Psoas muscle (tissue), 8 donors: ENCODE results near the gene SPC25. TPM values are rescaled to one million over a fixed set of nuclear protein-coding genes. Genes with fewer than 3 reads are reported as not detected.
A peak's percentile ranks its signal among the peaks of the same experiment; 100 is the strongest.

Source experiments
- ATAC-seq, 4 donors: fragments of 200-7000 bp; cut with Tn5 transposase; one replicate each; pipeline ENCODE4 v1.9.1; 2020; ENCODE audit warnings: moderate library complexity in 3 of 4, mild to moderate bottlenecking in 2 of 4
- DNase-seq, 2 donors: peaks; one replicate each; pipeline ENCODE4 v3.0.0-alpha.2; 2020
- H3K27ac ChIP-seq: fragments of 200-600 bp; one replicate; pipeline ENCODE4 v1.8.0; 2022
- H3K27me3 ChIP-seq, 3 donors: fragments of 200-600 bp in 1 of 3; one replicate each; pipeline versions ENCODE4 v1.6.1 to v1.8.0; 2013 to 2022; ENCODE audit warnings: low read length in 2 of 3, mild to moderate bottlenecking in 2 of 3, moderate library complexity in 1 of 3; ENCODE audit not compliant: insufficient read depth in 3 of 3
- H3K36me3 ChIP-seq, 2 donors: fragments of 200-600 bp in 1 of 2; one replicate each; pipeline versions ENCODE4 v1.6.1 to v1.8.0; 2013 to 2022; ENCODE audit warnings: low read depth in 1 of 2, mild to moderate bottlenecking in 1 of 2, moderate library complexity in 1 of 2; ENCODE audit not compliant: insufficient read depth in 1 of 2
- H3K4me1 ChIP-seq: fragments of 200-600 bp; one replicate; pipeline ENCODE4 v1.8.0; 2022
- H3K4me3 ChIP-seq: fragments of 200-600 bp; one replicate; pipeline ENCODE4 v1.8.0; 2022; ENCODE audit warnings: mild to moderate bottlenecking
- H3K9me3 ChIP-seq: fragments of 200-600 bp; one replicate; pipeline ENCODE4 v1.8.0; 2022
- CTCF ChIP-seq: fragments of 200-600 bp; IDR thresholded peaks from one replicate; pipeline ENCODE4 v1.8.0; 2022; ENCODE audit warnings: antibody characterized with exemption
- WGBS, 3 donors: extraction: QIAGEN DNeasy Blood & Tissue Kit; methylation state at CpG; one replicate each; pipeline versions ENCODE4 v1.1.6 to v1.1.7; 2013; 5-methylcytosine and 5-hydroxymethylcytosine counted together
- intact Hi-C, 2 donors: fragments of 100-400 bp; cut with DNase I; formaldehyde crosslinking; loops; one replicate each; pipeline versions ENCODE4 v1.11.0 to v1.14.2; 2022
- long read RNA-seq, 2 donors: library from polyadenylated mRNA; unstranded; transcript quantifications; one replicate each; pipeline ENCODE4 v2.0.0, GENCODE V29; 2021
- polyA plus RNA-seq, 3 donors: library from polyadenylated mRNA; stranded (reverse); fragments of 200-250 nt; gene quantifications; one replicate each; pipeline ENCODE4 v1.2.3, GENCODE V29; 2013
- total RNA-seq, 4 donors: library from RNA; stranded (reverse); fragmentation: NEBNext Ultra II Directional in 2 of 4; extraction: Animal tissue kit (Norgen Biotek cat#: 25700) in 2 of 4; gene quantifications; one replicate each; pipeline versions ENCODE4 v1.2.1 to v1.2.4, GENCODE V29; 2021 to 2023
- donor health status: healthy with polysubstance abuse.
- donor health status: DM: no; HTN: no; CAD: no; lungs with moderate emphysema.
- donor health status: Bipolar disorder and iron deficiency.
- donor health status: healthy.
- donor health status: DM: yes; HTN: yes; CAD: no.
- donor health status: DM: no; HTN: no; CAD: no.
- donor health status: DM: no; HTN: no; CAD: no.
- donor health status: DM: yes; HTN: yes; CAD: no.

The SPC25 gene, protein sequence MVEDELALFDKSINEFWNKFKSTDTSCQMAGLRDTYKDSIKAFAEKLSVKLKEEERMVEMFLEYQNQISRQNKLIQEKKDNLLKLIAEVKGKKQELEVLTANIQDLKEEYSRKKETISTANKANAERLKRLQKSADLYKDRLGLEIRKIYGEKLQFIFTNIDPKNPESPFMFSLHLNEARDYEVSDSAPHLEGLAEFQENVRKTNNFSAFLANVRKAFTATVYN
- total RNA-seq = under 1 TPM in 2 of 4 donors, not detected in 2; 0.18 to 0.19 TPM
- under 1 TPM in 2 of 3 donors, not detected in 1; 0.21 to 0.29 TPM for polyA plus RNA-seq
- long read RNA-seq, donor 1 = 0 reads
- long read RNA-seq, donor 2, partial matches to known transcripts = 0 of 1 reads
- long read RNA-seq, donor 2, other reads (novel, unspliced or antisense) = 0 of 1 reads

DNA sequence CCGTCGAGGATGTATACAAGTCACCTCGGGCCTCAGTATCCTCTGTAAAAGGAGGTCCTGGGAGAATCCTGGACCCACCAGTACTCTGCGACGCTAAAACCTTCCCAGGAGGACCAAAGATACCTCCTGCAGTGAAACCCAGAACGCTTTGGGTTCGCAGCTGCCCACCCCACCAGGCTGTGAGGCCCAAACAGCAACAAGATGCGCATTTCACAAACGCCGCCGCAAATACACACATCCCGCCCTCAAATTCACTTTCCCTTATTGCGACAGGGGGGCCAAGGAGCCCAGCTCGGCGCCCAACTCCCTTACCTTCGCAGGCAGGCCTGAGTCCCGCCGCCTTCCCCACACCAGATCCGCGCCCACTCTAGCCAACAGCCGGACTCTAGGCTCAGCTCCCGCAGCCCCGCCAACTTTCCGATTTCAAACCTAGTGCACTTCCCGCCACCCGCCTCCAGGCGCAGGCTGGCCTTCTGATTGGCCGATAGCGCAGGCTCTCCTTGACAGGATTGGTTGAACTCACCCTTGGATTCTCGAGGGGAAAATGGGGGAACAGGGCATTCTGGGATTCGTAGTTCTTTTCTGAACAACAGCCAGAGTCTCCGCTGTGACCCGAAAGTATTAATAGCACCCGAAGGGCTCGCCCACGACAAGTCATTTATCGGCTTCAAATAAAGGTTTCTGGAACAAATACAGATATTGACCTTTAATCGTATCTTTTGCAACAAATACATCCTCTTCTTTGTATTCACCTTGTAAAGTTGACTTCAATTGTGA is at the start of gene SPC25:
Gene SPC25 (minus strand): TSS at position 425 of the 777 bp plus-strand sequence. CDS start 911 bp downstream, outside the sequence.
- intact Hi-C loops = no loop called here
- Histone ChIP-seq H3K27me3 (no peaks in the 10 kb centered on the region), H3K4me3 (peak within 1 kb of the TSS; percentile 65), H3K27ac (no peak within 1 kb of the TSS), H3K4me1 (no peaks in the 10 kb centered on the region), H3K9me3 (no peaks in the 10 kb centered on the region), H3K36me3 (no peaks in the 10 kb centered on the region)
- ATAC-seq = peak; percentile 97 to 100 (median 100)
- peak; percentile 86 to 93 for DNase-seq
- 1% methylated on average over 38 of the region's 38 CpGs for WGBS, 3 donors
- TF ChIP-seq CTCF = peak; percentile 9

DNA sequence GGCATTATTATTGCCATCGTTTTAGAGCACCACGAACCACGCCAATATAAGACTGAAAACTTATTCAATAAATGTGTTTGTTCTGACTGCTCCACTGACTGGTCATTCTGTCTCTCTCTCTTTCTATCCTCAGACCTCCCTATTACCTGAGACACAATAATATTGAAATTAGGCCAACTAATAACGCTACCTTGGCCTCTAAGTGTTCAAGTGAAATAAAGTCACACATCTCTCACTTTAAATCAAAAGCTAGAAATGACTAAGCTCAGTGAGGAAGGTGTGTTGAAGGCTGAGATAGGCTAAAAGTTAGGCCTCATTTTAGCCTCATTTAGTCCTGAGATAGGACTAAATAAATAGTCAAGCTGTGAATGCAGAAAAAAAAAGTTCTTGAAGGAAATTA is 49.7 kb upstream of the SPC25 start:
- DNase-seq (no peak), ATAC-seq (no peak)
- Histone ChIP-seq H3K36me3 (no peaks in the 10 kb centered on the region), H3K27ac (no peak overlapping the region), H3K4me1 (no peaks in the 10 kb centered on the region), H3K27me3 (no peaks in the 10 kb centered on the region), H3K9me3 (no peaks in the 10 kb centered on the region), H3K4me3 (no peak overlapping the region)
- intact Hi-C loops = no loop called here
- TF ChIP-seq CTCF = no peak
- 91% methylated on average over 4 of the region's 4 CpGs for WGBS, 3 donors

DNA sequence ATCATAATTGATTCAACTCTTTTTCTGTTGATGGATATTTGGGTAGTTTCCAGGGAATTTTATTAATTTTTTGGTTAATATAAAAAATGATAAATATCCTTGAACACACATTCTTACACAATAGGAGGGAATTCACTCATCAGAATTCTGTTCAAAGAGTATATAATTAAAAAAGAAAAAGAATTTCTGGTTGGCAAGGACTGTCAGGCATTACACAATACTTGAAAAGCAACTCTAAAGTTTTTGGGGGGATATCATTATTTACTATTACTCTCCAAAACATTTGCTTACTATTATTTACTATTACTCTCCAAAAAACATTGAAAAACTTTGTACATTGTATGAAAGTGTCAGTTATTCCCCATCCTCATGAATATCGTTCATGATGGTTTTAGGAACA is 48.8 kb upstream of the SPC25 start:
- intact Hi-C loops = no loop called here
- no peaks in the 10 kb centered on the region for H3K9me3 ChIP-seq
- no peak for TF ChIP-seq CTCF
- H3K4me1 ChIP-seq = no peaks in the 10 kb centered on the region
- ATAC-seq = no peak
- H3K27ac ChIP-seq = no peak overlapping the region
- H3K36me3 ChIP-seq = no peaks in the 10 kb centered on the region
- 96 to 100% (median 96%) methylated on average over 1 of the region's 1 CpG for WGBS, 3 donors
- no peaks in the 10 kb centered on the region for H3K27me3 ChIP-seq
- H3K4me3 ChIP-seq = no peak overlapping the region
- DNase-seq = no peak

DNA sequence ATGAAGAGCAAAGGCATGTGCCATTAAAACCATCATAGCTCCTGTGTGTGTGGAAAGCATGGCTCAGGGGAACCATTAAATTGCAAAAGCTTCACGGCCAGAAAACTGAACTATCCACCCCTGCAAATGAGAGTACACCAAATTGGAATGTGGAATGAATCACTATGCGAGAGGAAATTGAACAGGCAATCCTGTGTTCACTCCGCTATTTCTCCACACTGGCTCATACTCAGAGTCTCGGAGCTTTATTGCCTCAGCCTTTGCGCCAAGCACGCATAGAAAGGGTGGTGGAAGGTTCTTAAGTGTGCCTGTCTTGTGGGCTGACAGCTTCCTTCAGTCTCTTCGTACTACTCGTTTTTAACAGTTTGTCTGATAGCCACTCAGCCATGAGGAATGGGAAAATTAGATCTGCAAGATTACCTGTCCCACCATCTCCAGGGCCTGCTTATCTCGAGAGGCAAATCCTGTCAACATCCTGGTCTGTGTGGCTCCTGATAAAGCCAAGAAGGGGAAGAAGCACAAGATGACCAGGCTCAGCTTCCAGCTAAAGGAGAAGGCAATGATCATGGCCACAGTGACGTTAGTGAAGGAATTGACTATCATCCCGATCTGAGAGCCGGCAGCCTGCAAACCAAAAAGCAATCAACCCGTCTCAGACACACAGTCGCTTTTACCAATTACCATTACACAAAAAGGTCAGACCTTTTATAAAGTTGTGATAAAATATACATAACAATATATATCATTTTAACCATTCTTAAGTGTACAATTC is 45.8 kb upstream of the SPC25 start:
- WGBS, 3 donors = 75 to 77% (median 75%) methylated on average over 14 of the region's 14 CpGs
- intact Hi-C loops = no loop called here
- H3K4me1 ChIP-seq = no peaks in the 10 kb centered on the region

More for the DNA sequence above, 45.8 kb upstream of the SPC25 start:
- no peaks in the 10 kb centered on the region for H3K36me3 ChIP-seq
- no peak overlapping the region for H3K4me3 ChIP-seq
- no peak for ATAC-seq
- no peak for DNase-seq
- H3K27me3 ChIP-seq = no peaks in the 10 kb centered on the region
- no peak overlapping the region for H3K27ac ChIP-seq
- no peaks in the 10 kb centered on the region for H3K9me3 ChIP-seq
- TF ChIP-seq CTCF = no peak
